ENCODE results near the gene COPE.
"Not testable (repeated sequence)": the region's sequence is repeated elsewhere in the genome, so short reads cannot be mapped to it uniquely, and the experiment has no call there.

COPE gene

DNA sequence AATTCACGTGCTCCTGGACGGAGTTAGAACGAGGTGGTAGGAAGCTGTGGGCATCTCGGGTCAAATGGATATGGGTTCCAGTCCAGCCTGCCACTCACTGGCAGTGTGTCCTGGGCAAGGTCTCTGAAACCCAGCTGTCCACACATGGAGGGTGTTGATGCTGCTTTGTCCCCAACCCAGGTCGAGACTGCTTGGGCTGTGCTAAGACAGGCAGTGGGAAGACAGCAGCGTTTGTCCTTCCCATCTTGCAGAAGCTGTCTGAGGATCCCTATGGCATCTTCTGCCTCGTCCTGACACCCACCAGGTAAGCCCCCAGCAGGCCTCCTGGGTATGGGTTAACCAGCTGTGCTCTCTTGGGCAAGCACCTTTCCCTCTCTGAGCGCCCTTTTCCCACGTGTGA, 1.2 kb upstream of the COPE start:
- in situ Hi-C loops (cut with MboI; ENCODE audit: low pct_unique_long_range_greater_than_20kb, low sequenced_read_pairs, unreplicated experiment) = no loop called here
- TF ChIP-seq, protein P1, sequence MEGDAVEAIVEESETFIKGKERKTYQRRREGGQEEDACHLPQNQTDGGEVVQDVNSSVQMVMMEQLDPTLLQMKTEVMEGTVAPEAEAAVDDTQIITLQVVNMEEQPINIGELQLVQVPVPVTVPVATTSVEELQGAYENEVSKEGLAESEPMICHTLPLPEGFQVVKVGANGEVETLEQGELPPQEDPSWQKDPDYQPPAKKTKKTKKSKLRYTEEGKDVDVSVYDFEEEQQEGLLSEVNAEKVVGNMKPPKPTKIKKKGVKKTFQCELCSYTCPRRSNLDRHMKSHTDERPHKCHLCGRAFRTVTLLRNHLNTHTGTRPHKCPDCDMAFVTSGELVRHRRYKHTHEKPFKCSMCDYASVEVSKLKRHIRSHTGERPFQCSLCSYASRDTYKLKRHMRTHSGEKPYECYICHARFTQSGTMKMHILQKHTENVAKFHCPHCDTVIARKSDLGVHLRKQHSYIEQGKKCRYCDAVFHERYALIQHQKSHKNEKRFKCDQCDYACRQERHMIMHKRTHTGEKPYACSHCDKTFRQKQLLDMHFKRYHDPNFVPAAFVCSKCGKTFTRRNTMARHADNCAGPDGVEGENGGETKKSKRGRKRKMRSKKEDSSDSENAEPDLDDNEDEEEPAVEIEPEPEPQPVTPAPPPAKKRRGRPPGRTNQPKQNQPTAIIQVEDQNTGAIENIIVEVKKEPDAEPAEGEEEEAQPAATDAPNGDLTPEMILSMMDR (IDR thresholded peaks at IDR 0.05; ENCODE audit: extremely low read depth, insufficient read depth, missing control alignments) = no peak
- DNase-seq (ENCODE audit: low spot score) = no peak

- TF ChIP-seq, protein P1 (IDR thresholded peaks at IDR 0.05; ENCODE audit: extremely low read depth, insufficient read depth, missing control alignments) = no peak
- in situ Hi-C loops (cut with MboI; ENCODE audit: low pct_unique_long_range_greater_than_20kb, low sequenced_read_pairs, unreplicated experiment) = no loop called here
- no peak for DNase-seq (ENCODE audit: low spot score)
Measured at GRCh38 chr19:18919900-18920214, 670 bp upstream of the COPE start.

GRCh38 chr19:18917593-18917992, 1.6 kb downstream of the COPE start:
- in situ Hi-C loops (cut with MboI; ENCODE audit: low pct_unique_long_range_greater_than_20kb, low sequenced_read_pairs, unreplicated experiment); DNase-seq (ENCODE audit: low spot score): not testable (repeated sequence)

DNA sequence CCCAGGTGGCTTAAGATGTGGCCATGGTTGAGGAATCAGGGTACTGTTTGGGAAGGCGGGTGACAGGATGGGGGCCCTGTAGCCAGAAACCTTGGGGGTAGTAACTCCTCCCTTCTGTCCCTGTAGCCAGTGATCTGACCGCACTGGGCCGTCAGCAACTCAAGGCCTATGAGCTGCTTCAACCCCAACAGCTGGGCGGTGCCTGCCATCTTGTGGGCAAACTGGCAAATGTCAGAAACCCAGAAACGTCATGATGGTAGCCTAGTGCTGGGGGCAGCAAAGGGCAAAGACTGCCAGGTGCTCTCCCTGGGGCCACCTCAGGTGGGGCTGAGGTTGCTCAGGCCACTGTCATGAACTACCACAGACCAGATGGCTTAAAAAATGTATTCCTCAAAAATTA, 3.5 kb downstream of the COPE start:
- in situ Hi-C loops (cut with MboI; ENCODE audit: low pct_unique_long_range_greater_than_20kb, low sequenced_read_pairs, unreplicated experiment) = no loop called here

DNA sequence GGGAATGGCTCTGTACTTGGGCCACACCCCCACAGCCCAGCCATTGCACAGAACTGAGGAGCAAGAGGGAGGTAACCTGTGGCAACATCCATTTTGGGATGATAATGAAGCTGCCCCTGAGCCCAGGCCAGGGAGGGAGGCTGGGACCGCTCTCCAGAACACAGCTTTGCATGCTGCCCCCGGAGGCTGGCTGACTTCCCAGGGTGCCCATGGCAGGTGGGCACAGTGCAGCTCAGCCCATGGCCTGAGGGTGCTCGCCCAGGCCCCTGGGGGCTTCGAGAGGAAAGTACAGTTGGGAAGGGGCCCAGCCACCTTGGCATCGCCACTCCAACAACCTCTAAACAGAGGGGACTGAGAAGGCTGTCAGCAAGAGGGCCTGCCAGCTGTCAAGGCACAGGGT, 5.7 kb downstream of the COPE start:
- no peak for DNase-seq (ENCODE audit: low spot score)
- TF ChIP-seq, protein P1 (IDR thresholded peaks at IDR 0.05; ENCODE audit: extremely low read depth, insufficient read depth, missing control alignments) = no peak
- in situ Hi-C loops (cut with MboI; ENCODE audit: low pct_unique_long_range_greater_than_20kb, low sequenced_read_pairs, unreplicated experiment) = no loop called here

More for the DNA sequence above, 3.5 kb downstream of the COPE start:
- DNase-seq (ENCODE audit: low spot score) = no peak
- TF ChIP-seq, protein P1 (IDR thresholded peaks at IDR 0.05; ENCODE audit: extremely low read depth, insufficient read depth, missing control alignments) = peak; percentile 34

- TF ChIP-seq, protein P1 (IDR thresholded peaks at IDR 0.05; ENCODE audit: extremely low read depth, insufficient read depth, missing control alignments) = no peak
- no peak for DNase-seq (ENCODE audit: low spot score)
- in situ Hi-C loops (cut with MboI; ENCODE audit: low pct_unique_long_range_greater_than_20kb, low sequenced_read_pairs, unreplicated experiment) = no loop called here
Measured at GRCh38 chr19:18912933-18913332, 6.3 kb downstream of the COPE start.

GRCh38 chr19:18910801-18911436, 8.3 kb downstream of the COPE start:
- in situ Hi-C loops (cut with MboI; ENCODE audit: low pct_unique_long_range_greater_than_20kb, low sequenced_read_pairs, unreplicated experiment) = no loop called here
- no peak for DNase-seq (ENCODE audit: low spot score)
- TF ChIP-seq, protein P1 (IDR thresholded peaks at IDR 0.05; ENCODE audit: extremely low read depth, insufficient read depth, missing control alignments) = no peak
